GM12872 (cell line): ENCODE measurements around the gene DUSP14.

Source experiments
- TF ChIP-seq, protein P1 (sequence below): IDR thresholded peaks from 3 replicates; pipeline ENCODE4 v1.5.1; 2011; ENCODE audit warnings: low read depth, mild to moderate bottlenecking, low read length, moderate library complexity; ENCODE audit not compliant: insufficient read depth

The DUSP14 gene

DNA sequence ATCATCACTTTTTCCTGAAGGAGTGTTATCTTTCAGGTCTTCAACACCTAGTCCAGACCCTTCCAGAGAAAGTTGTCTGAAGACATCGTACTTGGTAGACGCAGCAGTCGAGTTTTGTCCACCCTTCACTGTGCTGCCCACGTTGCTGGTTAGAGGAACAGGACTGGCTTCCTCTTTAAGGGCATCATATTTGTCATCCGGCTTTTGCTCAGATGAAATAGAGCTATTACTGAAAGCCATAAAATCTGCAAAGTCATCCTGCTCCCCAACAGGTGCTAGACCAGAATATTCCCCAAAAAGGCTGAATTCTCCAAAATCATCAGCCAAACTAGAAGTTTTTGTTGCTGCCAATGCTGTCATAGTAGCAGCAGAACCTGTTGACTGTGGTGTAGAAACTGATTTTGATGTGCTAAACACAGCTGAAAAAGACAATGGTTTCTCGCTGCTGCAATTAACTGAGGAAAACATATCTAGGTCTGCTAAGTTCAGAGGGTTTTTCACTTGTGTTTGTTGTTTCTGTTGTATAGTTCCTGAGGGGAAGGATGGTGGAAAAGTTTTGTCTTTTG, 63.8 kb downstream of the DUSP14 start:
- TF ChIP-seq, protein P1, sequence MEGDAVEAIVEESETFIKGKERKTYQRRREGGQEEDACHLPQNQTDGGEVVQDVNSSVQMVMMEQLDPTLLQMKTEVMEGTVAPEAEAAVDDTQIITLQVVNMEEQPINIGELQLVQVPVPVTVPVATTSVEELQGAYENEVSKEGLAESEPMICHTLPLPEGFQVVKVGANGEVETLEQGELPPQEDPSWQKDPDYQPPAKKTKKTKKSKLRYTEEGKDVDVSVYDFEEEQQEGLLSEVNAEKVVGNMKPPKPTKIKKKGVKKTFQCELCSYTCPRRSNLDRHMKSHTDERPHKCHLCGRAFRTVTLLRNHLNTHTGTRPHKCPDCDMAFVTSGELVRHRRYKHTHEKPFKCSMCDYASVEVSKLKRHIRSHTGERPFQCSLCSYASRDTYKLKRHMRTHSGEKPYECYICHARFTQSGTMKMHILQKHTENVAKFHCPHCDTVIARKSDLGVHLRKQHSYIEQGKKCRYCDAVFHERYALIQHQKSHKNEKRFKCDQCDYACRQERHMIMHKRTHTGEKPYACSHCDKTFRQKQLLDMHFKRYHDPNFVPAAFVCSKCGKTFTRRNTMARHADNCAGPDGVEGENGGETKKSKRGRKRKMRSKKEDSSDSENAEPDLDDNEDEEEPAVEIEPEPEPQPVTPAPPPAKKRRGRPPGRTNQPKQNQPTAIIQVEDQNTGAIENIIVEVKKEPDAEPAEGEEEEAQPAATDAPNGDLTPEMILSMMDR = no peak

DNA sequence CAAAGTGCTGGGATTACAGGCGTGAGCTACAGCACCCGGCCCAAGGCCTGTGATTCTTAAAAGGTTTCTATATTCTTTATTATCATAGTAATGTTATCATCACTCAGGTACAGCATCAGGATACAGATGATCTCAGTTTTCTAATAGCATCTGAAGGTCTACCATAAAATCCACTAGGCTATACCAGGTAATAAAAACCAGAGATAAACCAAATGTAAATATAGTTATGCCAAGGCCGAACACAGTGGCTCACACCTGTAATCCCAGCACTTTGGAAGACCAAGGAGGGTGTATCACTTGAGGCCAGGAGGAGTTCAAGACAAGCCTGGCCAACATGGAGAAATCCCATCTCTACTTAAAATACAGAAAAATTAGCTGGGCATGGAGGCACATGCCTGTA, 65.7 kb downstream of the DUSP14 start:
- TF ChIP-seq, protein P1 = no peak

DNA sequence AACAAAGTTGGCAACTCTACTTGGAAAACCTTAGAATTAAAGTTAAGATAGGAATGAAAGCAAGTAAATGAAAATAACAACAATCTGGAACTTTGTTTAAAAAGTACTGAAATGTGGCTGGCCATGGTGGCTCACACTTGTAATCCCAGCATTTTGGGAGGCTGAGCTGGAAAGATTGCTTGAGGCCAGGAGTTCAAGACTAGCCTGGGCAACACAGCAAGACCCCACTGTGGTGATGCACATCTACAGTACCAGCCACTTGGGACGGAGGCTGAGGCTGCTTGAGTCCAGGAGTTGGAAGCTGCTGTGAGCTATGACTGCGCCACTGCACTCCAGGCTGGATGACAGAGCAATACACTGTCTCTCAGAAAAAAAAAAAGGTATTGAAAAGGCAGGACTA, 67.8 kb downstream of the DUSP14 start:
- TF ChIP-seq, protein P1 = no peak

DNA sequence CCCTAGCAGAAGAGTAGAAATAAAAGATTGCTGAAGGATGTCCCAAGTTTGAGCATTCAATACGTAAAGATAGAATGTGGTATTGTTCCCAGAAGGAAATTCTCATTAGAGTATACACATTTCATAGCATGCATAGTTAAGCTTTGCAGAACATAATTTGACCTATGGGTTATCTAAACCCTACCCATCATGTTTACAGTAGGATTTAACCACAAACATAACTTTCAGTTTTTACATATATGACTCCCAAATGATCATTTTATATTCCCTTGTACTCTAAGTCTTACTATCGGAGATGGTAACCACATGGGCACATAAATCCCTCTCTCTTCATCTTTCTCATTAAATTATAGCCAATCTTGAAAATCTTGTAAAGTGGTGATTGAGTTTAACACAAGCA, 68.6 kb downstream of the DUSP14 start:
- TF ChIP-seq, protein P1 = no peak

DNA sequence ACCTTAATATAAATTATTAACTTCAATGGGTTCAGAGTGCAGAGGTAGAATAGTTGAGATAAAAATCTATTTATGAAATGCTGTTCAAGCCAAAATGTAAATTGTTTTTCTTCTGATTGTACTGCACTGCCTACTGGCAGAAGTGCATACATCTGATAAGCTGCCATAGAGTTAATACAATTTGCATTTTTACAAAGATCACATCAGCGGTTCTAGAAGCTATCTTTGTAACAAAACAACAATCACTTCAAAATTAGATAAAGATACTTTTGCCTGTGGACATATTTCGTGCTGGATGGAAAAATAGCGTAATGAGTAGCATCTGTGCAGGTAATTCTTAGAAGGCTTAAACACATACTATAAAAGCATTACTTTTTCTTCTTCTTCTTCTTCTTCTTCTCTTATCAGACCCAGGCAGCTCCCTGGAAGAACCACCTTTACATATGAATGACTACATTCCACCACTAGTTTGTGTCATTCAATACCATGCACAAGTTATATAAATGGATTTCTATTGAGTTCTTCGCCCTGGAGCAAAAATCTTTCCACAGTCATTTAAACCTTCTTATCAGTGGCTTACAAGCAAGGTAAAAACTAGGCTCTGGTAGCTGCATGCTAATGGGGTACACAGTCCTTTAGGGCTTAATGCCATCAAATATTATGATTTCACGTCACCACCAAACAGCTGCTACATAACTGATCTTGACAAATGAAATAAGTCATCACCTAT, 72.5 kb downstream of the DUSP14 start:
- TF ChIP-seq, protein P1 = no peak
